ENCODE measurements around the gene SPRY4.

GRCh38 chr5:142310803-142311202 is 14.0 kb downstream of the SPRY4 start:
- TF ChIP-seq CTCF (IDR thresholded peaks at IDR 0.05 in 8 of 11, conservative IDR thresholded peaks at IDR 0.05 in 3 of 11) (no peak), POLR2A (IDR thresholded peaks at IDR 0.05) (no peak), POLR2AphosphoS5 (IDR thresholded peaks at IDR 0.05) (no peak)
